ENCODE measurements around the gene LILRB2. TPM values are rescaled to one million over a fixed set of nuclear protein-coding genes. Genes with fewer than 3 reads are reported as not detected.

The LILRB2 gene
- total RNA-seq, 1 donor: not detected

DNA sequence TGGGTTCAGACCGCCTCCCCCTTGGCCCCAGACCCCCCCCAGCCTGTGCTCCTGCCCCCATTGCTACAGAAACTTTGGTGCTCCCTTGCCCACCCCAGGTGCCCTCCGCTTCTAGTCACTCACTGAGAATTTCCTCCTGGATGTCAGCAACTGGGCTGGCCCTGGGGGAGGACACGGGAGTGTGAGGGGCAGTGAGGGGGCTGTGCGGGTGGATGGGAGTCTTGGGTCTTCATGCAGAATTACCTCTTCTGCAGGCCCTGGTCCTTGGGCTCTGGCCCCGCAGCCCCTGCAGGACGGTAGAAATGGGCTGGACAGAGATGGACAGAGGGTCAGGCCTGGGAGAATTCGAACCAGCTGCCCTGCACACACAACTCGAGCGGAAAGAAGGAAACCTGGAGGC, 28.7 kb downstream of the LILRB2 start:
- Histone ChIP-seq H3K9me3 (ENCODE audit: low read depth, low read length) (no peaks in the 10 kb centered on the region), H4K20me1 (ENCODE audit: insufficient read depth, low read length) (no peaks in the 10 kb centered on the region), H3K4me3 (ENCODE audit: insufficient read depth, low read length) (no peak overlapping the region), H3K4me1 (ENCODE audit: insufficient read depth, low read length) (peaks cover 3% of the 10 kb centered on the region), H3K27ac (ENCODE audit: low read depth, low read length) (no peak overlapping the region), H3K4me2 (ENCODE audit: insufficient read depth, low read length) (no peak overlapping the region), H3K79me2 (ENCODE audit: insufficient read depth, low read length) (no peaks in the 10 kb centered on the region), H3K36me3 (ENCODE audit: insufficient read depth, low read length) (no peaks in the 10 kb centered on the region), H3K27me3 (ENCODE audit: insufficient read depth, low read length) (peaks cover 19% of the 10 kb centered on the region), H2AFZ (ENCODE audit: low read length) (no peak overlapping the region)
- TF ChIP-seq, protein P1, sequence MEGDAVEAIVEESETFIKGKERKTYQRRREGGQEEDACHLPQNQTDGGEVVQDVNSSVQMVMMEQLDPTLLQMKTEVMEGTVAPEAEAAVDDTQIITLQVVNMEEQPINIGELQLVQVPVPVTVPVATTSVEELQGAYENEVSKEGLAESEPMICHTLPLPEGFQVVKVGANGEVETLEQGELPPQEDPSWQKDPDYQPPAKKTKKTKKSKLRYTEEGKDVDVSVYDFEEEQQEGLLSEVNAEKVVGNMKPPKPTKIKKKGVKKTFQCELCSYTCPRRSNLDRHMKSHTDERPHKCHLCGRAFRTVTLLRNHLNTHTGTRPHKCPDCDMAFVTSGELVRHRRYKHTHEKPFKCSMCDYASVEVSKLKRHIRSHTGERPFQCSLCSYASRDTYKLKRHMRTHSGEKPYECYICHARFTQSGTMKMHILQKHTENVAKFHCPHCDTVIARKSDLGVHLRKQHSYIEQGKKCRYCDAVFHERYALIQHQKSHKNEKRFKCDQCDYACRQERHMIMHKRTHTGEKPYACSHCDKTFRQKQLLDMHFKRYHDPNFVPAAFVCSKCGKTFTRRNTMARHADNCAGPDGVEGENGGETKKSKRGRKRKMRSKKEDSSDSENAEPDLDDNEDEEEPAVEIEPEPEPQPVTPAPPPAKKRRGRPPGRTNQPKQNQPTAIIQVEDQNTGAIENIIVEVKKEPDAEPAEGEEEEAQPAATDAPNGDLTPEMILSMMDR (IDR thresholded peaks at IDR 0.05; ENCODE audit: extremely low read depth, low read depth, low read length): no peak
- peak; percentile 58 for DNase-seq (ENCODE audit: insufficient read length, low spot score, missing footprints)

DNA sequence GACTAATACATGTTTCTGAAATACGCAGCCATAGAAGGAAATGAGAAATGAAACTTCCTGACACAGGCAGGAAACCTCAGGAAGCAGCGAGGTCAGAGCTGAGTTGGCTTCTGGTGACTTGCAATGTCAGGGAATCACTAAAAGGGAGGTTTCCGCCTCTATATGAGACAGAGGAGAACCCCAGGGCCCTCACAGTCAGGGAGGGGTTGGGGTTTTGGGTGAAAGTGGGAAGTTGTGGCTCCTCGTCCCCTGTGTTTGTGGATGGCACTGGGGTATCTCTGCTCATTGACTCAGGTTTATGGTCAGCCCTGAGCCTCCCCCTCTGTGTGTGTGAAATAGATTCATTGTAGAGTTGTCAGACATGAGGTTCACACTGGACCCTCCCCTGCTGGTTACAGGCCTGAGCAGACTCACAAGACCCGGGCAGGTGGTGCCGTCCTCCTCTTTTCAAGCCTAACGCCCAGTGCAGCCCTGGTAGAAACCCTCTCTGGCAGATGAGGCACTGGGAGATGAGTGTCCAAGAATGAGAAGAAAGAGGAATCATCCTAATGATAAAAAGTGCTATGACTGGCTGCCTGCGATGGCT, 32.8 kb downstream of the LILRB2 start:
- Histone ChIP-seq H2AFZ (ENCODE audit: low read length) (peak overlapping the region; percentile 58), H3K79me2 (ENCODE audit: insufficient read depth, low read length) (no peaks in the 10 kb centered on the region), H3K27me3 (ENCODE audit: insufficient read depth, low read length) (peaks cover 7% of the 10 kb centered on the region), H3K9me3 (ENCODE audit: low read depth, low read length) (no peaks in the 10 kb centered on the region), H4K20me1 (ENCODE audit: insufficient read depth, low read length) (no peaks in the 10 kb centered on the region), H3K4me1 (ENCODE audit: insufficient read depth, low read length) (peaks cover 3% of the 10 kb centered on the region), H3K36me3 (ENCODE audit: insufficient read depth, low read length) (no peaks in the 10 kb centered on the region), H3K4me2 (ENCODE audit: insufficient read depth, low read length) (peak overlapping the region; percentile 69), H3K27ac (ENCODE audit: low read depth, low read length) (no peak overlapping the region), H3K4me3 (ENCODE audit: insufficient read depth, low read length) (peak overlapping the region; percentile 39)
- TF ChIP-seq, protein P1 (IDR thresholded peaks at IDR 0.05; ENCODE audit: extremely low read depth, low read depth, low read length): no peak
- peak; percentile 79 for DNase-seq (ENCODE audit: insufficient read length, low spot score, missing footprints)

DNA sequence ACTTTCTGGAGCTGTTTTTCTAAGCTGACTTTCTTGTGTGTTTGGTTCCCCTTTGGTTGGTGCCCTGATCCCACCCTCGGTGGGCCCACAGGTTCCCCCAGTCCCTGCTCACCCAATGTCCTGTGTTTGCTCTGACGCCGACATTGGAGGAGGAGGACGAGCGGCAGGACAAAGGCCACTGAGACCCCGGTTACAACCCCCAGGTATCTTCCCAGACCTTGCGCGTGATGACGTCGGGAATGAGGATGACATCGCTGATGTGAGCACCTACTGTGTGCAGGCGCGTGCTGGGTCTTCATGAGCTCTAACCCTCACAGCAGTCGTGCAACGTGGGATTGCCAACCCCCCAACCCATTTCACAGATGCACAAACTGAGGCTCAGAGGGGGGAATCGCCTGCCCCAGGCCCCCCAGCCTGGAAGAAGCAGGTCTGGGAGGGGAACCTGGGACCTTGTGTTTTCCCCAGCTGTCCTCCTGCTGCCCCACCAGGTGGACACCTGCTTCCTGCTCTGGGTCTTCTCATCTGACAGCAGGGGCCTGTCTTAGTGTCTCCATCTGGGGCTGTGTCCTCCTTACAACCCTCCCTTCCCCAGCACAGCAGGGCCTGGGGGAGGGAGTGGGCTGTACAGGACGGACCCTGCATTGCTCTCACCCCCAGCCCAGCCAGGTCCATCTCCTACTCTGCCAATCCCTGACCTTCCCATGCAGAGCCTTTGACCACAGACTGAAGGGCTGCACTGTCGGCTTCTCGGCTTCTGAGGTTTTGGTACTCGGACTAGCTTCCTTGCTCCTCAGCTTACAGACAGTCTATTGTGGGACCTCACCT, 33.6 kb downstream of the LILRB2 start:
- no peak overlapping the region for H3K27ac ChIP-seq (ENCODE audit: low read depth, low read length)
- no peaks in the 10 kb centered on the region for H3K79me2 ChIP-seq (ENCODE audit: insufficient read depth, low read length)

More for the DNA sequence above, 33.6 kb downstream of the LILRB2 start:
- Histone ChIP-seq H3K4me3 (ENCODE audit: insufficient read depth, low read length) (peak overlapping the region; percentile 39), H3K9me3 (ENCODE audit: low read depth, low read length) (no peaks in the 10 kb centered on the region), H3K4me2 (ENCODE audit: insufficient read depth, low read length) (peak overlapping the region; percentile 69), H3K36me3 (ENCODE audit: insufficient read depth, low read length) (no peaks in the 10 kb centered on the region), H3K4me1 (ENCODE audit: insufficient read depth, low read length) (peaks cover 3% of the 10 kb centered on the region), H2AFZ (ENCODE audit: low read length) (peak overlapping the region; percentile 58), H4K20me1 (ENCODE audit: insufficient read depth, low read length) (no peaks in the 10 kb centered on the region), H3K27me3 (ENCODE audit: insufficient read depth, low read length) (no peaks in the 10 kb centered on the region)
- DNase-seq (ENCODE audit: insufficient read length, low spot score, missing footprints): peak; percentile 80
- TF ChIP-seq, protein P1 (IDR thresholded peaks at IDR 0.05; ENCODE audit: extremely low read depth, low read depth, low read length): no peak

Measured in osteoblast (primary cell).